GM18951 (cell line): ENCODE data around the gene PATJ.

Source experiments
- POLR2A ChIP-seq: IDR thresholded peaks from 4 replicates; pipeline ENCODE4 v1.6.1; 2011; ENCODE audit warnings: mild to moderate bottlenecking; ENCODE audit not compliant: insufficient read length, insufficient read depth; ENCODE audit errors: extremely low read depth
- in situ Hi-C: fragments of 300-500 bp; cut with MboI; formaldehyde crosslinking; loops from one replicate; pipeline ENCODE4 v1.12.0; 2022; ENCODE audit warnings: low sequenced_read_pairs, mixed read lengths, inconsistent platforms; ENCODE audit not compliant: unreplicated experiment

The PATJ gene

GRCh38 chr1:62068416-62068843 is 326.1 kb downstream of the PATJ start:
- in situ Hi-C loops: no loop called here
- no peak for TF ChIP-seq POLR2A

GRCh38 chr1:62068978-62069377 is 326.7 kb downstream of the PATJ start:
- TF ChIP-seq POLR2A: no peak
- in situ Hi-C loops: no loop called here

- in situ Hi-C loops: no loop called here
- no peak for TF ChIP-seq POLR2A
Observed at GRCh38 chr1:62070384-62071011, 328.2 kb downstream of the PATJ start.

GRCh38 chr1:62071695-62072094 is 329.4 kb downstream of the PATJ start:
- no peak for TF ChIP-seq POLR2A
- in situ Hi-C loops: no loop called here

DNA sequence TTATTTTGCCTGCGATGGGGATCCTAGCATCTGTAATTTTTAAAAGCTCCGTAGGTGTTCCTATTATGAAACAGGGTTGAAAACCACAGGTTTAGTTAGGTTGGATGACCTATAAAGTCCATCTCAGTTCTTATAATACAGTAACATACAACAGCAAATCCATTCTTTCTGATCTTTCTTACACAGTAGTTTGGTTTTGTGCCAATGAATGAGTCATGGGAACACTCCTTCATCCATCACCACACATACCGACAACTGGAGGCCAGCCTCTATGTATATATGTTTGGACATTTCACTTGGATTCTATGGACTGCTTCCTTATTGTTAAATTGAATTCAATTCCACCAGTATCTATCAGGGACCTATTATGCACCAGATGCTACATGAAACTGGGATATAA is 334.0 kb downstream of the PATJ start:
- no peak for TF ChIP-seq POLR2A
- in situ Hi-C loops: no loop called here

DNA sequence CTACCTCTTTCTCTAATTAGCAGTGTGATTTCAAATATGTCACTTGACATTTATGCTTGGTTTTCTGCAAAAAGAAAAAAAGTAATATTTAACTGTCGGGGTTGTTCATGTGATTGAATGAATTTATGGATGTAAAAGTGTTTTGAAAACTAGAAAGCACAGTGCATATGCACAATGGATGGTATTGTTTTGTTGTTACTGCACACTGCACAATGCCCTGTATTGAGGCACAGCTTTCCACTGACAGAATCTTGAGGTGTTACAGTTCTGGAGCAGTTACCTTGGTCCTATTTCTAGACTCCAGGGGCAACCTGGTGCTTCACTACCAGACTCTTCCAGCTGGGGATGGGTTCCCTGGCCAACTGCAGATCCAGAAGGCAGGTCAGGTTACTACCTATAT is 335.5 kb downstream of the PATJ start:
- in situ Hi-C loops: no loop called here
- TF ChIP-seq POLR2A: no peak

DNA sequence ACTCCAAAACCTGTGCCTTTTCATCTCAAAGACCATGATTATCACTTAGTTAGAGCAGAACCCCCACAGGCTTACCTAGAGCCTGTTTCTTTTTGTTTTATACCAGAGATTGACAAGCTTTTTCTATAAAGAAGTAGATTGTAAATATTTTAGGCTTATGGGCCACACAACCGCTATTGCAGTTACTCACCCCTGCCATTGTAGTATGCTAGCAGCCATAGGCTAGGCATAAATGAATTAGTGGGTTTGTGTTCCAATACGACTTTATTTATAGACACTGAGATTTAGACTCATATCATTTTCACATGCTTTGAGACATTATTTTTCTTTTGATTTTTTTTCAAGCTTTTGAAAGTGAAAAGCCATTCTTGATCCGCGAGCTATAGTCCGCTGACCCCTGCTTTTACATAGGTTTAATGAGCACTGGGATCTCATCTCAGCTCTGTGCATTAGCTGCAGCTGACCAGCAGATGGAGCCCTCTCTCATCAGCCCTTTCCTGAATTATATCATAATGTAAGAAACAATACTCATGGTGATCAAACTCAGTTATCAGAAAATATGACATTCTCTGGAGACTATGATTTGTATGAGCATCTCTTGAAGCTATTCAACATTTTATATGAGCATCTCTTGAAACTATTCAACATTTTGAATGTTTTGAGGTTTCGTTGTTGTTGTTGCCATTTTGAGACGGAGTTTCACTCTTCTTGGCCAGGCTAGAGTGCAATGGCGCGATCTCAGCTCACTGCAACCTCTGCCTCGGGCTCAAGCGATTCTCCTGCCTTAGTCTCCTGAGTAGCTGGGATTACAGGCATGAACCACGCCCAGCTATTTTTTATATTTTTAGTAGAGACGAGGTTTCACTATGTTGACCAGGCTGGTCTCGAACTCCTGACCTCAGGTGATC is 340.4 kb downstream of the PATJ start:
- in situ Hi-C loops: no loop called here

DNA sequence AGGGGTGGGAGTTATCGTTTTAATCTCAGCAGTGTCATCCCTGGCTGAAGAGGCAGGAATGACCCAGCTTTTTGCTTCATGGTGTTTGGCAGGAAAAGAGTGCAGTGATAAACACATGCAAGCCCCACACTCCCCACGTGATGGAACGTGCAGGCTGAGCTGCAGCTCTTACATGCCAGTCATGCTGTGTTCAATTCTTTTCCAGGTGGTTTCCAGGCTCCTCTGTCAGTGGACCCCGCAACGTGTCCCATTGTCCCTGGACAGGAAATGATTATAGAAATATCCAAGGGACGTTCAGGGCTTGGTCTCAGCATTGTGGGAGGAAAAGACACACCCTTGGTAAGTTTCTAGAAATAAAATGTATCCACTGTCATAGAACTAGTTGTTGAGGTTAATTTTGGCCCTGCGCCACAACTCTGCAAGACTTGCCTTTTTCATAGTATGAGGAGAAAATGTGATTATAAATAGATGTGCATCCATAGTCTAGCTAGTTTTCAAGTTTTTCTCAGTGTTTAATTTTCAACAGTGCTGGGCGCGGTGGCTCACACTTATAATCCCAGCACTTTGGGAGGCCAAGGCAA is 342.1 kb downstream of the PATJ start:
- TF ChIP-seq POLR2A: no peak
- in situ Hi-C loops: no loop called here

More for the DNA sequence above, 340.4 kb downstream of the PATJ start:
- no peak for TF ChIP-seq POLR2A

GRCh38 chr1:62088439-62088838 is 346.2 kb downstream of the PATJ start:
- TF ChIP-seq POLR2A: no peak
- in situ Hi-C loops: no loop called here

- in situ Hi-C loops: no loop called here
- no peak for TF ChIP-seq POLR2A
Observed at GRCh38 chr1:62089570-62089969, 347.3 kb downstream of the PATJ start.

DNA sequence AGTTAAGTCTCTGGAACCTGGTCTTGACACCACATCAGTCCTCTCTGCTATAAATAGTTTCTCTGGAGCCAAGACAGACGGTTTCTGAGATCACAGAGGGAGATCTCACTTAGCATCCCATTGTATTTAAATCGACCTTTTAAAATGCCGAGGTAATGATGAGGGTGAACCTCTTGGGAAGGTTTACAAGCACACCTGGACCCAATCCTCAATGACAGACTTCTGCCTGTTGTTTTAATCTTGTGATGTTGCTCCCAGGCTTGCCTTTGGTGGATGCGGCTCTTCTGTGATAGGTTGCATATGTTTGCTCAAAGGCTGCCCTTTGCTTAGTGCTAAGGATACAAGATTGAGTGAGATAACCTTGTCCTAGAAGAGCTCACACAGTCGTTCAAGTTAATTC is 347.7 kb downstream of the PATJ start:
- TF ChIP-seq POLR2A: no peak
- in situ Hi-C loops: no loop called here

GRCh38 chr1:62092110-62092509 is 349.8 kb downstream of the PATJ start:
- TF ChIP-seq POLR2A: no peak
- in situ Hi-C loops: no loop called here

DNA sequence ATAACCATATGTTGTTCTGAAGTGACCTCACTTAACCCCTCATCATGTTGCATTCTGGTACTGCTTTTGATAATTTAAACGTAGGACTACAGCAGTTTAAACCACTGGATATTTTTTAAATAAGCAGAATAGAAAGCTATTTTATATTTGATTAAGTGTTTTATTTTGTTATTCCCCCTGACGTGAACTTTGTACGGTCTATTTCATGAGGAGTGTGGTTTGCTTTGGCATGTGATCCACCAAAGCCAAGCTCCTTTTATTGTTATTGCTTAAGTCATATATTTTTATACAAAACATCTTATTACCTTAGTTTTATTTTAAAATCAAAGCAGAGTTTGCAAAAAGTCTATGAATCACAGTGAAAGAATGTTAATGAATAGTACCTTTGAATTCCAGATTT is 351.0 kb downstream of the PATJ start:
- in situ Hi-C loops: no loop called here
- no peak for TF ChIP-seq POLR2A

- in situ Hi-C loops: no loop called here
- TF ChIP-seq POLR2A: no peak
Observed at GRCh38 chr1:62097464-62097863, 355.2 kb downstream of the PATJ start.
